HG03025 (cell line): ENCODE data around the gene ZNF440.
"Not testable (repeated sequence)": the region's sequence is repeated elsewhere in the genome, so short reads cannot be mapped to it uniquely, and the experiment has no call there.

Experiments used
- ATAC-seq: cut with Tn5 transposase; IDR thresholded peaks from one replicate; pipeline ENCODE4 v1.9.1; 2021; ENCODE audit warnings: mild to moderate bottlenecking, moderate library complexity; ENCODE audit not compliant: unreplicated experiment, low FRiP score

ZNF440 gene

DNA sequence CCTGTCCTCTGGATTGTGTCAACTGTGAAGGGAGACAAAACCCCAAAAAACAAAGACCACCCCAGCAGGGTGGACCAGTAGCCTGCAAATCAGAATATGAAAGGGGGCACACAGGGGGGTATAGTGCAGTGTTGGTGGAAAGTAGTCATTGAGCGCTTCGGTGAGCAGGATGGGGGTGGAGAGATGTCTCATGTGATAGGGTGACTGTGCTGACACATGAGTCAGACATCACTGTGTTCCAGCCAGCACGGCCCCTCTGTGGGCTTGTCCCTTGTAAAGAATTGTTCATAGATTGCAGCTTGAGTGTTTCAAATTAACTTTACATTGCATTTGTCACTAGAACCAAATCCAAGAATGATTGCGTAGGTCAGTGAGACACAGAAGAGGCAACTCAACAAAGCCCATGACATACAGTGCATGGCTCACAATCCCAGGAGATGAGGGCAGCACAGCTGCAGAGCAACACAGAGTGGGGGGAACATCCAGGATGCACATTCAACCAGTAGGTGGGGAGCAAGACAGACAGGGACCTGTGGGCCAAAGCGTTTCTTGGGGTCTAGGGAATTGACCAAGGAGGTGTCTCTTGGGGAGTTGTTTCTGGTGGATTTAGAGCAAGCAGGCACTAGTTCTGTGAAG, 7.5 kb downstream of the ZNF440 start:
- no peak for ATAC-seq

DNA sequence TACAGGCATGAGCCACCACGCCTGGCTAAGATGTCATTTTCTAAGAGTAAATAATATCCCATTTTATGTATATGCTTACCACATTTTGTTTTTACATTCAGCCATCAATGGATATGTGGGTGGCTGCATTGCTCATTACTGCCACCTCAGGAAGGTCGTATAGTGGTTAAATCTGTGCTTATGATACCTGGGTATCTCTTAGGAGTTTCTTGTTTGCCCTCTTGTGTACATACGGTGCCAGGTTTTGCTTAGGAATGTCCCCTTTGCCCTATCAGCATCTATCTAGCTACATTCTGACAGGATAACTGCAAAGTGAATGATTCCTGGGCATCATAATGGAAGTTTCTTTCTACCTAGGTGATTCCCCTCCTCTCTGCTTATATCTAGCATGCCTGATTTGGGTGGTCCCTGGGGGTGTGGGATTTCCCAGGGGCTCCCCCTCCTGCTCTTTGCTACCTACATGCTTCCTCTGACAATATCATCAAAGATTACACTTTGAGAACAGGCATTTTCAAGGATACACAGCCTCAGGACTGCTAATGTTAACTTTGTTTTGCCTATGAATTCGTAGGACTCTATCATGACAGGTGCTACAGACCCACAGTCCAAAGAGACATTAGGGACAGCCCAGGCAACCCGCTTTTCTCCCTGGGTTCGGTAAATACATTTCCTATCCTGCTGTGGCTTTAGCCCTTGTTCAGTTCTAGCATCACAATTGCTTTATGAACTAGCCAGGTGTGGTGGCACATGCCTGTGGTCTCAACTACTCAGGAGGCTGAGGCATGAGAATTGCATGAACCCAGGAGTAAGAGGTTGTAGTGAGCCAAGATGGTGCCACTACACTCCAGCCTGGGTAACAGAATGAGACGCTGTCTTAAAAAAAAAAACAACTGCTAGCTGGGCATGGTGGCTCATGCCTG, 15.1 kb downstream of the ZNF440 start:
- ATAC-seq, result not testable (repeated sequence)

- no peak for ATAC-seq
Measured at GRCh38 chr19:11832253-11832912, 18.3 kb downstream of the ZNF440 start.

GRCh38 chr19:11833541-11833940, 19.5 kb downstream of the ZNF440 start:
- no peak for ATAC-seq

- not testable (repeated sequence) for ATAC-seq
Measured at GRCh38 chr19:11835626-11836066, 21.6 kb downstream of the ZNF440 start.

DNA sequence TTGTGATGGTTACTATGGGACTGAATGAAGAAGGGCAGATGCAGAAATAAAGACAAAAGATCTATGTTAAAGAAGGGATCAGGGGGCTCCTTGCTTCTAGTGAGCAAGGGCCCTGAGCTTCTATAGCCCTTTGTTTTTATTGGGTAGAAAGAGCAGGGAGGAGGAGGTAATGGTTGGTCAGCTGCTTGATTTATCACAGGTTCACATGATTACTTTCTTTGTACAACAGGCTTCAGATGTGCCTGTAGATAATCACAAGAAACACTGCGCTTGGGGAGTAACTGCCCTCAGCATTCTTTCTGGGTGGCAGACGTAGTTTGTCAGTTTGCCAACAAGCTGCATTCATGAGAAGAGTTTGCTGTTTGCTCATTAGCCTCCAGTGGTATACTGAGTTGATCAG, 29.6 kb downstream of the ZNF440 start:
- ATAC-seq, result no peak

- ATAC-seq, result not testable (repeated sequence)
Measured at GRCh38 chr19:11847615-11848014, 33.5 kb downstream of the ZNF440 start.

DNA sequence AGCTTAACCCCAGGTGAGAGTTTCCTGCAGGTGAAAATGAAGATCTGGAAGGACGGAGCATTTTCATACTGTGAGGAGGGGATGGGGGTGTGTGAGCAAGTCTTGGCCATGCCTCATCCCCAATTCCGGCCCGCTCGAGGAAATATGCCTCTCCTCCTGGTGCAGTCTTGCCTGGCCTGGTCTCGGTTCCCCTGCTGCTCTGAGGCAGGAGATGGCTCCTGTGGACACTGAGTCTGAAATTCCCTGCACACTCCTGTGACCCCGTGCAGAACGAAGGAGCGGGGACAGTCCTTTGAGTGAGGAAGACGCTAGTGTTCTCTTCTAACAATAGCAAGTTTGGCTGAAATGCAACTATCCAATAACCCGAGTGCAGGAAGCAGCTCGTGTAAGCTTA, 34.1 kb downstream of the ZNF440 start:
- no peak for ATAC-seq

DNA sequence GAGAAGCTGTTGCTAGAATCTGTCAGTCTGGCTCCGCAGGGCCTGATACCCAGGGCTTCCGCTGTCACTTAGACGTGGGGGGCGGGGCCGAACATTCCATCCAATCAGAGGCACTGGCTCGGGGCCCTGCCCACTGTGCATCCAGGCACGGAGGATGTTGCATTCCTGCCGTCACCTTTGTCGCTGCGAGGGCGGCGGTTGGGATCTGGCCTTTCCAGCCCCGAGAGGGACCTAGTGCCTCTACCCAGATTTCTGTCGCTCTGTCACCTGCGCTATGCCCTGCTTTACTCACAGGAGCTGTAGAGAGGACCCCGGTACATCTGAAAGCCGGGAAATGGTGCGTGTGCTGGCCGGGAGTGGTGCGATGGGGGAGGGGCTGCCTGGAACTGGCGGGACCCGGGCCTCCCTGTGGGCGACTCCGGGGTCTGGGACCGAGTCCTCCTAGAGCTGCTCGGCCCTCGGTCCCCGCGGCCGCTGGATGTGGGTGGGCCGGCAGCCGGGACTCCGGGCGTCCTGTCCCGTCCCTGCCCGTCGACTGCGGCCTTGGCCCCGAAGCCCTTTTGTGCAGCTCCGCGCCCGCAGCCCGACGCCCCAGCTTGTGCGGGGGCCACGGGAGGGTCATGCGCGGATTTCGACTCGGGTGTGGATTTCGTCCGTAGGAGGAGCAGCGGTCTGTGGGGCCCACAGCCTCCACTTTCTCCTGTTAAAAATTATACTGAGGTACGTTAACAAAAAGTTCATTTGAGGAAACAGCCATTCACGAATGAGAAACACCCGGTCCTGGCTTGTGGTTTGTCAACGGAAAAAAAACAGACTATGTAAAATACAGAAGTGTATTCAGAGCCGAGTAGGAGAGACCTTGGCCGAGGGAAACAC, 34.8 kb downstream of the ZNF440 start, which contains the start of gene ZNF439:
Gene ZNF439 (plus strand): TSS at position 133 of the 876 bp plus-strand sequence. CDS start 142 bp downstream, at position 275.
- ATAC-seq, result peak; percentile 76

- ATAC-seq, result not testable (repeated sequence)
Measured at GRCh38 chr19:11850289-11850688, 36.2 kb downstream of the ZNF440 start.

- ATAC-seq, result no peak
Measured at GRCh38 chr19:11853358-11853757, 39.3 kb downstream of the ZNF440 start.

- no peak for ATAC-seq
Measured at GRCh38 chr19:11856596-11857250, 42.6 kb downstream of the ZNF440 start.

GRCh38 chr19:11860721-11861120, 46.6 kb downstream of the ZNF440 start:
- ATAC-seq, result no peak

DNA sequence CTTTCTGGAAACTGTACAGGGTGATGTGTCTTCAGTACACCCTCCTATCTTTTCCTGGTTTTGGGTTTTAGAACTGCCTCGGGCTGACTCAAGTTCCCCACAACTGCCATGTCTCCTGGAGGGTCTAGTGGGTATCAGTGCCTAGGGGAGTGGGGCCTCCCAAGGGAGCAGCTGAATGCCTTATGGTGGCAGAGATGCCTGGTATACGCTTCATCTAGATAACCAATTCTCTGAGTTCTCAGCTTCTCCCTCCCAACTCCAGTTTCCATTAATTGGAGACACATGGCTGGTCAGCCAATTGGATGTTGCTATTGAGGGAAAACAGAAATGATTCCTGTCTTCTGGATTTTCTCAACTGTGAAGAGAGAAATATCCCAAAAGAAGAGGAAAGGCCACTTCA, 47.2 kb downstream of the ZNF440 start:
- no peak for ATAC-seq

- not testable (repeated sequence) for ATAC-seq
Measured at GRCh38 chr19:11867766-11868165, 53.7 kb downstream of the ZNF440 start.

GRCh38 chr19:11868188-11868587, 54.1 kb downstream of the ZNF440 start:
- no peak for ATAC-seq

DNA sequence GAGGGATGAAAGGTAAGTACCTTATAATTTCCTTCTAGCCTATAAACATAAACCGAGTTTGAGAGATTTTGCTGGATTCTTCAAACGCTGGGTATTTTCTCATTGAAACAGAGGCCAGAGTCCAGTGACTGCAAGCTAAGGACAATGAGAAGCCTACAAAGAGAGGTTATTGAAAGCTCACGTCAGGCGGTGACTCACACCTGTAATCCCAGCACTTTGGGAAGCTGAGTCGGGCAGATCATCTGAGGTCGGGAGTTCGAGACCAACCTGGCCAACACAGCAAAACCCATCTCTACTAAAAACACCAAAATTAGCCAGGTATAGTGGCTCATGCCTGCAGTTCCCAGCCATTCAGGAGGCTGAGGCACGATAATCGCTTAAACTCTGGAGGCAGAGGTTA, 58.6 kb downstream of the ZNF440 start:
- no peak for ATAC-seq

DNA sequence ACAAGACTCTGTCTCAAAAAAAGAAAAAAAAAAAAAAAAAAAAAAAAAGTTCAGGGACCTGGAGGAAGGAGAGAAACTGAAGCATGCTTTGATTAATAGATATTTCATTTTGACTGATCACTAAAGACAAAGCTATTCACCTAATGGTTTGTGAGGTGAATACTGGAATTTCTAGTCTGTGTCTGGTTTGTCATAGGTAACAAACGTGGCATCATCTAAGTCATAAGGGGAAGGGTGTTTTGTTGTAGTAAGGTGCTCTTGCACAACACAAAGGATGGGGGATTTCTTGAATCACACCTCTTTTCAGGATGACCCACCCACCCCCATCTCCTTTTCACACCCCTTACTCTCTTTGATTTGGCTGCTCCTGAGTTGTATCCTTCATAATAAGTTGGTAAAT, 59.7 kb downstream of the ZNF440 start:
- no peak for ATAC-seq

DNA sequence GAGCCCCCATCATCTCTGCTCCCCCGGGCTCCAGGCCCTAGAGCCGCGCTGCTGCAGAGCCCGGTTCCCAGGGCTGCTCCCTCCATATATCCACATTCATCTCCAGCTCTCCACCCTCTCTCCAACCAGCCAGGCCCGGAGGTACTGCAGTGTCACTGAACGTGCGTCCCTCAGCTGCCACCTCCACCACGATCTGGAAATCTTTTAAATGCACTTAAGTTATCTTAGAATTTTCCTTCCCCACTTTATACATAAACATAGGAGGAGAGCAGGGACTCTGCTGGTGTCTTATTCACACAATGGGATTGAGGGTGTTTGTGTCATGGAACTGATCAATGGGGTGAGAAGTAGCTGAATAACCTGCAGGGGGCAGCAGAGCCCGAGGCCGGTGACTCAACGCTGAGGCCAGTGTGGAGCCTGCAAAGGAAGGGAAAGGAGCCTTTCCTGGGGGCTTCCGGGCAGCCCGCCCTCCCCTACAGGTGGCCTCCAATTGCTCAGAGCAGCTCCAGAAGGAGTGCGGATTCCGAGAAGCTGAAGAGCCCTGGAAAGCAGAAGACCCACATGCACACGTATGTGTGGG, 65.7 kb downstream of the ZNF440 start:
- not testable (repeated sequence) for ATAC-seq
